NCI-H1092 (cell line): ENCODE data around the gene TMEM256.

Experiments
- DNase-seq: peaks from one replicate; lab custom pipeline; 2025; lab: John Stamatoyannopoulos, UW

TMEM256 gene

GRCh38 chr17:7407485-7408251, 3.8 kb upstream of the TMEM256 start, which contains the start of gene NLGN2:
Gene NLGN2 (plus strand): TSS chr17:7407845. CDS start chr17:7408256, 411 bp downstream.
- DNase-seq = no peak

DNA sequence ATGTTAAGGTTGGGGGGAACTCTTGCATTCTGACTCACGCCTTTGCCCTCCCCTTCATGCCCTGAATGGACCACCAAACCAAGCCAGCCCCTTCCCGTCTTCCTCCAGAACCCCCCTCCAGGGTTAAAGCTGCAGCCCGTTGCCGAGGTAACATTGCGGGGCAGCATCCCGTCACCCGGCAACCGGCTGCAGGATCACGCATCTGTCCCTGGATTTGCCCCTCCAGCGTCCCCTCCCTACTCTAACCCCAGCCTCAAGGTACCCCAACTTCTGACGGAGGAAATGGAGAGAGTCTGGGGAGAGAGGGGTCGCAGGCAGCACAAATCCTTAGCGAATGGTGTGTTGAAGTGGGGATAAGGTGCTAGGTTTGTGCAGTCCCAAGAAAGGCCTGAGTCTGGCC, 3.2 kb upstream of the TMEM256 start:
- DNase-seq = no peak

DNA sequence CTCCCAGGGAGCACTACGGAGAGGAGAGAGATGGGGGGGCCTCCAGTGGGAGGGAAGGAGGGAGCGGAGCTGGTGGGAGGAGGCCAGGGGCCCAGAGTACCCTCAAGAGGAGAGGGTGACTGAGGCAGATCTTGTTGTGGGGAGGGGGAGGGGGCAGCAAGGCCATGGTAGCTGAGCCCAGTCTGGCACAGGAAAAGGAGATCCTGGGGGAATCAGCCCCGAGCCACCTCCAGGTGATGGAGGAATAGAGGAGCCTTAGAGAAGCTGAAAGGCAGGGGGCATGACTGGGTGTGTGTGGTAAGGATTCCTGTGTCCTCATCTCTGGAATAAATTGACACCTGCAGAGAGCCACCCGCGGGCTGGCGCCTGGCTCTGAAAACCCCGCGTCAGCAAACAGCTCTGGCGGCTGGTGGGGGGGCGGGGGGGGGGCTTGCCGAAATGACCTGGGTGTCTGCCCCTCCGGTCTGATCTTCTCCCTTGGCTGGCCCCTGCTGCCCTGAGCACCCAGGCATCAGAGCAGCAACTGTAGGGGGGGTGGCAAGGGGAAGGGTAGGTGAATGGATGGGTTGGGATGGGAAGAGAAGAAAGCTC, 2.4 kb upstream of the TMEM256 start:
- DNase-seq = no peak

DNA sequence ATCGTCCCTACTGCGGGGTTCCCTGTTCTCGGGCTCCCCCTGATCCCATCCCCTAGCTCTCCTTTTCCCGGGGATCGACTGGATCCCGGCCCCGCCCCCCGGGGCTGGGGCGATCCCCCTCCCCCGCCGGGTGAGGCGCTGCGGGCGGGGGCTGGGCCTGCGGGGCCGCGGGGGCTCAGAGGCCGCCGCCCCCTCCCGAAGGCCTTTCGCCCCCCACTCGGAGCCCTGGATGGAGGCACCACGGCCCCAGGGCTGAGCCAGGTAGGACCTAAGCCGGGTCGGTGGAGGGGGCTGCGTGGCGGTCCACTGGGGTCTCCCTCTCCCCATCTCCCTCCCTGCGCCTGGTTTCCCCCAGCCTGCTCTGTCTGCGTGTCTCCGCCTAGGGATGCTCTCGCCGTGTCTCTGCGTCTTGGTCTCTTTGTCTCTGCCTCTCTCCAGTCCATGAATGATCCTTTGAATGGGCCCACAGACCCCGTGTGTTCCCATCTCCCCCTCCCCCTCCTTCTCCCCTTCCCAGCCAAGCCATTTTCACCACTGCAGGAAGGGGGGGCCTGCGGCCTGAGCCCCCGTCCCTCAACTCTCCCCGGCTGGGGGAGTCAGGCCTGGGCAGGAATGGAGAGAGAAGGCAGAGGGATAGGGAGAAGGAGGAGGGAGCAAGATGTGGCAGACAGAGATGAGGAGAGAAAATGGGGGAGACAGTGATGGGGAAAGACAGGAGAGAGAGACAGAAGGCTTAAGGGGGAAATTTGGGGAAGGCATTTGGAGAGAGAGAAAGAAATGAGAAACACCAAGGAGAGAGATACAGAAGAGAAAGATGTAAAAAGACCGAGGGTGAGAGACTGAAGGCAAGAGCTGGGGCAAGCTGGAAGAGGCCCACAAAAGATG, 1.7 kb upstream of the TMEM256 start:
- no peak for DNase-seq

DNA sequence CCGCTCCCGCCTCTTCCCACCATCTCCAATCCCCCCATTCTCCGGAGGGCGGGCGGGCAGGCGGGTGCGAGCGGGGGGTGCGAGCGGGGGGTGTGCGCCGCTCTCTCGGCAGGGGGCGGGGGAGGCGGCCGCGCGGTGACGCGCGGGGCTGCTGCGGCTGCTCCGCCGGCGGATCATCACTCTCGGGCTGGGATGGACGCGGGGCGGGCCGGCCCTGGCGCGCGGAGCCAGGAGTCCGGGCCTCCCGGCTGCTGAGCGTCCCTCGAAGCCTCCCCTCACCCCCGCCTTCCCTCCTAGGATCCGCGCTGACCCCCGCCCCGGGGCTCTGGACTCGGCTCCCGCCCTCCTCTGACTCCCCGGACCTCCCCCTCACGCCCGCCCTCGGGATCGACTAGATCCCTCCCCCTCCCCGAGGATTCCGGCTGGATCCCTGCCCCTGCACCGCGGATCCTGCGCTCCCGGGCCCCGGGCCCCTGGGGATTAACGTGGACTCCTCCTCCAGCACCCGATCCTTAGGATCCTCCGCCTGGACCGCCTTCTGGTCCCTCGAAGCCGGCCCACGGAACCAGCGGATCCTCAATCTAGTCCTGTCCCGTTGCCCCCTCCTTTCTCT, 946 bp upstream of the TMEM256 start:
- DNase-seq = peak; percentile 51

DNA sequence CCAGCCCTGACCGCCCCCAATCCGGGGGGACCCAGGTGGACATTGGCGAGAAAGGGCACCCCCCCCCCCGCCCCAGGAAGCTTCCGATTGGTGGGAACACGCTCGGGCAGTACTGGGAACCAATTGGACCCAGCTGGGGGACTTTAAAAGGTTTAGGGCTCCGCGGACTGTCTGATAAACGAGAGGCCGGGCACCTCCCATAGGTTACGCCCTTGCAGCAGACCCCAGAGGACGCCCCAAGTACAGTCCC, 245 bp downstream of the TMEM256 start:
- peak; percentile 49 for DNase-seq

DNA sequence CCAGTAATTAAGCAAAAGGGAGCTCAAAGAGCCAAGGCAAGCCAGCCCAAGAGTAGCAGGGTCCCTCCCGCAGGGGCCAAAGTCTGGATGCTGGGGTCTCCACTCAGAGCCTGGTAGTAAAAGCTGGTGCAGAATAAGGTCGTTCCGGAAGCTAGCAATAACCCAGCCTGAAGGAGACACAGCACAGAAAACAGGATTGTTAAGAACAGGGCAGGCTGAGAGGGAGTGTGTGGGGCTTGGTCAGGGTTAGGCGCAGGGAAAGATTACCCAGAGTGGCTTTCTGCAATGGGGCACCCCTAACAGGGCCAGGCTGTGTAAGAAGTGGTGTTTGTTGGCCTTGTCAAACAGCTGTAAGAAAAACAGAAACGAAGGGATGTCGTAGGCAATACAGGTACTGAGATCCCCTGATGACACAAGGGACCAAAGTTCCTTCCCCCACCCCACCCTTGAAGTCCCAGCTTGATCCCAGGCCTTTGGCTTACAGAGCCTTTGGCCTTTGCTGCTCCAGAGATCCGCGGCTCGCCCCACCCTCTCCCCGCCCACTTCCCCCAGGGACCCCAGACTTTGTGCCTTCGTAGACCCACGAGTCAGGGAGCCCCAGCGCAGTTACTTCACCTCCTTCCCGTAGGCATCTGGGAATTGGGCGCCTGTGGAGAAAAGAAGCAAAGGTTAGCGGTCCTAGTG, 712 bp downstream of the TMEM256 start:
- no peak for DNase-seq

DNA sequence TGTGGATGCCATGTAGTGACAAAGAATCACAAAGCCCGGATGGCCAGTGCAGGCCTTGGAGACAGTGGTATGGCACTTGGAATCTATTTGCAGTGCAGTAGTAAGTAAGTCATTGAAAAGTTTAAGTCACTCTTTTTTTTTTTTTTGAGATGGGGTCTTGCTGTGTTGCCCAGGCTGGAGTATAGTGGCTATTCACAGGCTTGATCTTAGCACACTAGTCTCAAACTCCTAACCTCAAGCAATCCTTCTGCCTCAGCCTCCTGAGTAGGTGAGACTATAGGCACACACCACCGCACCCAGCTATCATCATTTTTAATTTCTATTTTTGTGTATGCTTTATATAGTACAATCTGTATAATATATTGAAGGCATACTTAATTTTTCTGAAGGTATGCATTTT, 5.3 kb downstream of the TMEM256 start:
- no peak for DNase-seq

- DNase-seq = no peak
These were observed 7.8 kb downstream of the TMEM256 start for GRCh38 chr17:7396147-7396546.

- DNase-seq = peak; percentile 55
These were observed 9.3 kb downstream of the TMEM256 start, which contains the start of gene PLSCR3 for GRCh38 chr17:7394452-7395191. Gene PLSCR3 (minus strand): TSS chr17:7394525. CDS start chr17:7394110, 415 bp downstream.

- DNase-seq = no peak
These were observed 10.1 kb downstream of the TMEM256 start for GRCh38 chr17:7393613-7394451.

DNA sequence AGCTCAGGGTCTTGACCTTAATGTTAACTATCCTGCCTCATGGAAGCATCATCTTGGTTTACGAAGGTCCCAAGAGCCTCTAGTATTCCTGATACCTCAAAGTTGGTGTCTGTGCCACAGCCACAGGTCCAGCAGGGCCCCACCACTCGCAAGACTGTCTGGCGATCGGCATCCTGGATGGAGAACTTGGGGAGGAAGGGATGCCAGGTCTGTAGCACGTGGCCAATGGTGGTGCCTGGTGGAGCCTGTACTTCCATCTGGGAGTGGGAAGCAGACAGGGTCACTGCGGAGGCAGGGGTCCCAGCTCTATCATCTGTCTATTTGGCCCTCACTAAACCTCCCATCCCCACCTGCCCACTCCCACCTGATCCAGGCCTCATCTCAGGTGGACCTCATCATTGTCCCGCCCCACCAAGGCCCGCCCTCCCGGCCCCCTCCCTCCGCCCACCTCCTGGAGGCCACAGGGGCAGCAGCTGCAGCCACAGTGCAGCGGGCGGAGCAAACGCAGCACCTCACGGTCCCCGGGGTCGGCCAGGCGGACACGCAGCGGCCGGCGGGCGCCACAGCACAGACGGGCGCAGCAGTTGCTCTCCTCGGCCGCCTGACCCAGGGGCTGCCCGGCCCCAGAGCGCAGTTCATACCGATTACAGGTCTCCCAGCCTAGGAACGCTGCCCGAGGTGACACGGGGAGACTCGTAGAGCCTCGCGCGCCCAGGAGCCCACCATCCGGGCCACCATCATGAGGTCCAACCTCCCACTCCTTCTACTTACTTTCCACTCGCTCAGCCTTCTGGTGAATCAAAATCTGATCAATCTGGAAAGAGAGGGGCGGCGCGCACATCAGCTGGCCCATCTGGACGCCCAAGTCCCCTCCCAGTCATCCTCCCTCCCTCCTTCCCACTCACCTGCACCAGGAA, 10.9 kb downstream of the TMEM256 start:
- DNase-seq = no peak

GRCh38 chr17:7391307-7391706, 12.6 kb downstream of the TMEM256 start:
- DNase-seq = no peak

DNA sequence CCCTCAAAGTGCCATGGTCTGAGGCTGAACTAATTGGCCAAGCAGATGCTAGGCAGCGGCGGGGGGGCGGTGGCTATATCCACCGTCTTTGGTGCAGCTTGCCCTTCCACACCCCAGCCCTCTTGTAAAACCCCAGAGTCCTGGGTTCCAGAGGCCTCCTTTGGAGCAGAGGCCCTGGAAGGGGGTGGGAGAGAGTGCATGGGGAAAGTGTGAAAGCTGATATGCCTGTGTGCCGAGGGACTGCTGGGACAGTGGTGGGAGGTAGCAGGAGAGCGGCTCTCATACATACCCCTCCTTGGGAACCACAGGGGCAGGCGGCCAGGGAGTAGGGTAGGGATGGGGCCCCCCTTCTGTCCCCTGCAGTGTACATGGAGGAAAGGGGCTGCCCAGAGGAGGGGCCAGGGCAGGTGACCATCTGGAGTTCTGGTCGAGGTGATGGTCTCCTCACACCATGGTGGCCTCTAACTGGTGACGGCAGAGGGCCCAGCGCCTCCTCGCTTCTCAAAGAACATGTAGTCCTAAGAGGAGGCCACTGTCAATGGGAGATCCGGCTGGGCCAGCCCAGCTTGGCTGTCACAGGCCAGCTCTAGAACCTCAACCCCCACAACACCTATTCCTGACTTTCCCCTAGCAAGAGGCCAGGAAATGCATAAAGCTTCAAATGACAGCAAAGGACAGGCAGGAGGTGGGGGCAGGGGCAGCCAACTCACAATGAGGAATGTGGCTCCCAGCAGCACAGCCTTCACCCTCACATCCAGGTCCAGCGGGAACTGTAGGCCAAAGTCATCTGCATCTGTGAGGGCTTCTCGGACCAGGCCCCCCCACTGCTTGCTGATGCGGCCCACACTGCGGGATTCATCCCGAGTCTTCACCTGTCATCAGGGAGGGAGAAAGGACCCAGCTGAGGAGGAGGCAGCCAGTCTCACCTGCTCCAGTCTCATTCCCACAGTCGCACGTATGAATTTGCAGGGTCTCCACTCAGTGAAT, 13.7 kb downstream of the TMEM256 start:
- DNase-seq = no peak

DNA sequence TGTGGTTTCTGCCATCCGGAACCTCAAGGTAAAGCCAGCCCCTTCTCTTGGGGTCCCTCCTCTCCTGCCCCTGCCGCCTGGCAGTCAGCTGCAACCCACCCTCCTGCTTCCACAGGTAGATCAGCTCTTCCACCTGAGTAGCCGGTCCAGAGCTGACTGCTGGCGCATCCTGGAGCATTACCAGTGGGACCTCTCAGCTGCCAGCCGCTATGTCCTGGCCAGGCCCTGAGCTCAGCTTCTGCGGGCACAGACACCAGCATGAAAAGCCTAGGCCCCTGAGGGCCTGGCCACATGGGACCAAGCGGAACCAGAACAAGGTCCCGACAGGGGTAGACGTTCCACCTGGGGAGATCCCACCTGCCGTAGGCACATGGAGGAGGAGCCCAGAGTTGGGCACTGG, 15.0 kb downstream of the TMEM256 start:
- no peak for DNase-seq

GRCh38 chr17:7384489-7385081, 19.3 kb downstream of the TMEM256 start:
- DNase-seq = no peak

GRCh38 chr17:7383742-7384488, 20.0 kb downstream of the TMEM256 start:
- peak; percentile 44 for DNase-seq
